ENCODE results near the gene SLC17A2.

Gene SLC17A2

DNA sequence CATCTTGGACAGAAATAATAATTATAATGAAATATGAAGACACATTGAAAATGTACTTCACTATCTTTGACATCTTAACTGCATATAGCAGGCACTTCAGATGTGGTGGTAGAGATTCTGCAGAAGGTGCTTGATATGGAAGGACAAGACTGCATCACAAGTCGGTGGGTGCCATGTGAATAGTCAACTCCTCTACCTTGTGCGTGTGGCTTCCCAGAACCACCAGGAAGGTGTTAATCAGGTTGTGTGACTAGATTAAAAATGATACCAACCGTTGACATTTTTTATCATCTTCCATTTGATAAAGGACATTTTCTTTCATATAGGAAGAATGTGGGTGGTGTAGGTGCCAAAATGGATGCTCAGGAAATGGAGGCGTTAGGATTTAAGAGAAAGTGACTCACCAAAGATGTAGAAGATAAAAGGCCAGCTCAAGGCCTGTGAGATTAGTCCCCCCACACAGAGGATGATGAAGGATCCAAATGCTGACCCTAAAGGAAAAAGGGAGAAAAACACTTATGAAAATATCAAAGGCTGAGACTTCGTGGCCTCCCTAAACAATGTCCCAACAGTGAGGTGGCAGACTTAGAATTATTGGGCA, 12.3 kb downstream of the SLC17A2 start:
- no peak for DNase-seq

GRCh38 chr6:25916789-25917490, 13.6 kb downstream of the SLC17A2 start:
- no peak for DNase-seq

GRCh38 chr6:25916330-25916729, 14.2 kb downstream of the SLC17A2 start:
- no peak for DNase-seq

- DNase-seq: no peak
Observed at GRCh38 chr6:25913741-25914140, 16.8 kb downstream of the SLC17A2 start.

GRCh38 chr6:25911351-25911750, 19.1 kb downstream of the SLC17A2 start:
- no peak for DNase-seq

DNA sequence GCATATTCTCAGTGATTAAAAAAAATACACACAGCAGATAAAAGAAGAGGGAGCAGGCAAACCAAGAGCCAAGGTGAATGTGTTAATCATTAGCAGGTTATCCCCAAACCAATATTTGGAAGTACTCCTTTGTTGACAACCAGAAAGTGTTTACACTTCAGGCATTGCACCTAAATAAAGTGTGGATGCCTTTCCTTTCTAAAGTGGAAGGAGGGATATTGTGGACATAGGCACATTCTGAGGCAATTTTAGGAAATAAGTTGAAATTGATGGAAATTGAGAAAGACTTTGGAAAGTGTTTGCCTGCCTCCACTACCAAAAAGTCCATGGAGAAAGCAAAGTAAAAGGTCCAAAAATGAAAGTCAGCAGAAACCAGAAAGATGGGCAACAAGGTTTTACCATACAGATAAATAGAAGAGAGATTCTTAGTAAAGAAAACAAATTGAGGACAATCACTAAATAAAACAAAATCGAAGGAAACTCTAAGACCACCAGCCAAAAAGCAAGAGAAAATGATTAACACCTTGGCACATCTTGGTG, 22.9 kb downstream of the SLC17A2 start:
- no peak for DNase-seq

DNA sequence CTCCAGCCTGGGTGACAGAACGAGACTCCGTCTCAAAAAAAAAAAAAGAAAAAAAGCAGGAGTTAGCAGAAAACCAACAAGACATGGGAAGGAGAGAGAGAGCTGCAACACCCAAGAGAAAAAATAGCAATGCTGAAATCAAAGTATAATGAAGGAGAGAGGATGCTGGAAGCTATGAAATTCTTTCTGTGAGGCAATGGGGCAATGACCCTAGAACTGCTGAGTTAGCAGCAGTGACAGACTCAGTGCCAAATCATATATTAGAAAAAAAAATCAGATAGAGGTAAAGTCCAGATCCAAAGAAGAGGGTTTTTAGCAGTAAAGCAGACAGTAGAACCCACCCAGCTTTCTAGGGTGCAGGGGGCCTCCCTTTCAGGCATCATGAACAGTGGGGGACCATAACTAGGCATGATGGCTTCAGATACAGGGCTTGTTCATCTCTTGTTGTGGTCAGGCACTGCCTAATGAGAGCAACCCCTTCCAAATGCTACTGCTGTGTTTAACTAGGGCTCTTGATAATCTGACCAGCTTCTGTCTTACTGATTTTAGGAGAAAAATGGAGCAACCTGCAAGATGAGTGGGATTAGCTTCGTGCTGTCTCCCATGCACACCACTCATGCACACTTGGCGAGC, 26.9 kb downstream of the SLC17A2 start:
- no peak for DNase-seq

- no peak for DNase-seq
Observed at GRCh38 chr6:25902071-25902470, 28.4 kb downstream of the SLC17A2 start.

GRCh38 chr6:25900843-25901242, 29.6 kb downstream of the SLC17A2 start:
- no peak for DNase-seq

DNA sequence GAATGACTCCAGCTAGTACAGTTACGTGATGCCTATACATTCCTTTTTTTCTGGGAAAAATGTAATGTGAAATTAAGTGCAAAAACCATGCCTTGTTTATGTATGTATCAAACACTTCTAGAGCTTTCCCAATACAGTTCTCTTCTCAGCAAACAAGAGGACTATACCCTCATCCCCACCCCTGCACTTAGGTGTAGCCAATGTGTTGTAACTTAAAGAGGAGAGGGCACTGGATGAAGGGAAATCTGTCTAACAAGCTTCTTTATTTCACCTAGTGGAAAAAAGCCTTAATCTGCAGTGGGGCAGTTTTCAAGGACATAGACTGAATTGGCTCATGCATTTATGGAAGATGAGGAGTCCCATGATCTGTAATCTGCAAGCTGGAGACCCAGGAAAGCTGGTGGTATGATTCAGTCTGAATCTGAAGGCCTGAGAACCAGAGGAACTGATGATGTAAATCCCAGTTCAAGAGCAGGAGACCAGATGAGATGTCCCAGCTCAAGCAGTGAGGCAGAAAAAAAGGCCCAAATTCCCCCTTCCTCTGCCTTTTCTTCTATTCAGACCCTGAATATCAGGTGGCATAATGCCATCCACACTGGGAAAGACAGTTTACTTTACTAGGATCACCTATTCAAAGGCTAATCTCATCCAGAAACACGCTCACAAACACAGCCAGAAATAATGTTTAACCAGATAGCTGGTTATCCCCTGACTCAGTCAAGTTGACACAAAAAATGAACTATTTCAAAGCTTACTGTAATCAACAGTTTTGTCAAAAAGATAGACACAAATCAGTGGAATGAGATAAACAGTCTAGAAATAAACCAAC, 30.7 kb downstream of the SLC17A2 start:
- DNase-seq: no peak

- DNase-seq: no peak
Observed at GRCh38 chr6:25899123-25899522, 31.4 kb downstream of the SLC17A2 start.

- DNase-seq: no peak
Observed at GRCh38 chr6:25898289-25898977, 32.1 kb downstream of the SLC17A2 start.

DNA sequence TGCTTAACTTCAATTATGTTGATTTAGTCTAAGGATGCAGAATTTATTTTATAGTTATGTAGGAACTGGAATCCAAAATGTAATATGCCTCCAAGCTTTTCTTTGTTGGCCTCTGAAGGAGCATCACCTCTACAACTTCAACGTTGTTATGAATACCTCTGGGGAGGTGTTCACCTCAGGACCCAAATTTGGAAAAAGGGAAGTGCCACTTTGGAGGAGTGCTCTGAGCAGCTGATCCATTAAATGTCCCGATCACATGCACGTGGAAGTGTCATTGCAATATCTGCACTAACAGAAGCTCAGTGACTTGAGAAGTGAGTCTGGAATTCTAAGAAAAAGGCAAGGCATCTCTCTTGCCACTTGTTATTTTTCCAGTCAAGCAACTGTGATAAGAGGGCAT, 34.2 kb downstream of the SLC17A2 start:
- DNase-seq: no peak

DNA sequence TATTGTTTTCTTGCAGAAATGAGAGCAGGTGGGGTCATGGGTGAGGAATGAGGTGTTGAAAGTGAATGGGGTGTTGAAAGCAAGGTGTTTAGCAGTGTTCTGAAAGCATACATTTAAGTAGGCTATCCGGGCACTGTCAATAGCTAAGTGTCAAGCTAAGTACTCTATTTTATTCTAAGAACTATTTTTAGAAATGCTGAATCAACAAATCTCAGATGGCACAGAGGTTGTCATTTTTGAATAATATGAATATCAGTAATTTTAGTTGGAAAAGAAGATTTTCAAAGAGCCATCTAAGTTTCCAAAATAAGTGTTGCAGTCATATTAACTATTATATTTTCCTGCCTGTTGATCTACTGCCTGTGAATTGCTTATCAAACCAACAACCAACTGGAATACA, 34.7 kb downstream of the SLC17A2 start:
- no peak for DNase-seq

GRCh38 chr6:25893778-25894177, 36.7 kb downstream of the SLC17A2 start:
- DNase-seq: no peak

DNA sequence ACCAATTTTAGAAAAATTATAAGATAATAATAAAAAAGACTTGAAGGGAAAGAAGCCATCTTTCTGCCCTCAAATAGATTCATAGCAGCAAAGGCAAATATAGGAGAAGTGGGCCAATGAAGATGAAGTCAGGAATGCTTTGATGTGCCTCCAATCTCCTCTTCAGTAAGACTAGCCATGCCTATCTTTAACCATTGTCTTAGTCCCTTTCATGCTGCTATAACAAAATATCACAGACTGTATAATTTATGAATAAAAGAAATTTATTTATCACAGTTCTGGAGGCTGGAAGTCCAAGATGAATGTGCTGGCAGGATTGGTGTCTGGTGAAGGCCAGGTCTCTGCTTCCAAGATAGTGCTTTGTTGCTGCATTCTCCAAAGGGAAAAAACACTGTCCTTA, 37.6 kb downstream of the SLC17A2 start:
- DNase-seq: no peak

DNA sequence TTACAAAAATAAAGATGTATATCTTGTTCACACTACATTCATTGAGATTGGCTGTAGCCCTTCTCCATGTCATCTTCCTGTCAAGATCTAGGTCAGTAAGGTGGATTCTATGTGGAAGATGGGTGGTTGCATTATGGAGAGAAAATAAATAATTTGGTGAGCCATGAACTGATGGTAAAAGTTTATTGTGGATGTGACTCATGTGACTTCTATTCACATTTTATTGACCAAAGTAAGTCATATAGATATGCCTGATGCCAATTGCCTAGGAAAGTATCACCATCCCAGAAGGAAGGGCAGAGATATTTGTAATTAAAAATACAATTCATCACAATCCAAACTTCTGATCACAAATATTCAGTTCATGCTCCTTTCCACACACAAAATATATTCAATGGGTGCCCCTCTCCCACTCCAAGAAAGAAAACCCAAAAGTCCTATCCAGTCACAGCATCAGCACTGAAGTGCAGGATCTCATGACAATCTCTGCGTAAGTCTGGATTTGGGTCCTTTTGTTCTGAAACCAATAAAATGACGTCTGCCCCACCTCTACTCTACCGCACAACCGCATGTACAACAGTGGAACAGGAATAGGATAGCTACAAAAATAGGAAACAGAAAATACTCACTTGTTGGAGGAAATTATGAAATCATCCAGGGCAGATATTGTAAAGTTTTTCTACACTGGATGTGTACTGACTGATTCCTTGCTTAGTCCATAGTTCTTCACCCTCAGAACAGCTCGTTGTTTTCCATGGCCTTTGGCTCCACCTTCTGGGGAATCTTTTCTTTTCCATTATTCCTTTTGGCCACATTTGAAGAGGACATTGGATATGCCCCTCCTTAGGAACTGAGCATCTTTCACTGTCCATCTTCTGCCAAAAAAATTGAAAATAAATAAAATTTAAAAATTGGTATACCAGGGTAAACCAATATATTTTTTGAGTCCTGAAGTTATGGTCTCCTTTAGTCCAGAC, 40.3 kb downstream of the SLC17A2 start:
- no peak for DNase-seq

GRCh38 chr6:25888626-25889025, 41.9 kb downstream of the SLC17A2 start:
- DNase-seq: no peak

DNA sequence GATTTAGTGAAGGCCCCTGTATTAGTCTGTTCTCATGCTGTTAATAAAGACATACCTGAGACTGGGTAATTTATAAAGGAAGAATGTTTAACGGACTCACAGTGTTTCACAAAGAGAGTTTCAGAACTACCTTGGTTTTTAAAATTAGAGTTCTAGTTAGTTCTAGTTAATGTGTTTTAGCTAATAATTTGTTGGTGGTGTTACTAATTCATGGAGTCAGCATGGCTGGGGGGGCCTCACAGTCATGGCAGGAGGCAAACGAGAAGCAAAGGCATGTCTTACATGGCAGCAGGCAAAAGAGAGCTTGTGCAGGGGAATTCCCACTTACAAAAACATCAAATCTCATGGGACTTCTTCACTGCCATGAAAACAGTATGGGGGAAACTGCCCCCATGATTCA, 44.4 kb downstream of the SLC17A2 start:
- no peak for DNase-seq

- no peak for DNase-seq
Observed at GRCh38 chr6:25883991-25884390, 46.5 kb downstream of the SLC17A2 start.

GRCh38 chr6:25883536-25883935, 47.0 kb downstream of the SLC17A2 start:
- DNase-seq: no peak

Measured in activated CD8-positive, alpha-beta memory T cell treated with anti-CD3 and anti-CD28 coated beads for 24 hours (primary cell).